ENCODE data around the gene TRMT61A. TPM values are rescaled to one million over a fixed set of nuclear protein-coding genes. Genes with fewer than 3 reads are reported as not detected.

TRMT61A gene
- total RNA-seq, 1 donor from 2014 or later: 21.8 TPM

DNA sequence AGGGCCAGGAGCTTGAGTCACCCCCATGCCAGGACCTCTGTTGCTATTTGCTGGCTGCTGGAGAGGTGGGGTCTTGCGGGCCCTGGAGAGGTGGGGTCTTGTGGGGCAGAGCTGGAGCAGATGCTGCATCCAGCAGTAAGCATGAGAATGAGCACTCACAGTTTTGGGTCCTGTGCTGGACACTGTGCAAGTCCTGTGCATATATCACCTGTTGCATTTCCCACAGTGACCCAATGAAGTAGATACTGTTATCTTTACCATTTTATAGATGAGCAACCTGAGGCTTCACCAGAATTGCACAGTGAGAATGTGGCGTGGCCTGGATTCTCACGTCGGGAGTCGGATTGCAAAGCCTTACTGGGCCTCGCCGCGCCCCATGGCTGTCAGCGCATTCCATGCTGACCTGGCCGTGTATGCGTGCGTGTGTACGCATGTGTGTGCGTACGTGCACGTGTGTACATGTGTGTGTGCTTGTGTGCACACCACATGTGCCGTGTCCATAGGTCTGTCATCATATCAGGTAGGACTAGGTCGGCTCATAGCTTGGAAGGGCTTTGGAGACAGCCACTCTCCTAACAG is 45.8 kb downstream of the TRMT61A start:
- intact Hi-C loops (cut with micrococcal nuclease): no loop called here
- ChIA-PET POLR2A (no interaction called here), CTCF (interaction anchor here (0.5 to 3.3 kb wide), 2 partner anchors 105 to 111 kb away, joined by 3 to 12 read pairs; no protein-coding TSS in a partner anchor)
- TF ChIP-seq, protein P1, sequence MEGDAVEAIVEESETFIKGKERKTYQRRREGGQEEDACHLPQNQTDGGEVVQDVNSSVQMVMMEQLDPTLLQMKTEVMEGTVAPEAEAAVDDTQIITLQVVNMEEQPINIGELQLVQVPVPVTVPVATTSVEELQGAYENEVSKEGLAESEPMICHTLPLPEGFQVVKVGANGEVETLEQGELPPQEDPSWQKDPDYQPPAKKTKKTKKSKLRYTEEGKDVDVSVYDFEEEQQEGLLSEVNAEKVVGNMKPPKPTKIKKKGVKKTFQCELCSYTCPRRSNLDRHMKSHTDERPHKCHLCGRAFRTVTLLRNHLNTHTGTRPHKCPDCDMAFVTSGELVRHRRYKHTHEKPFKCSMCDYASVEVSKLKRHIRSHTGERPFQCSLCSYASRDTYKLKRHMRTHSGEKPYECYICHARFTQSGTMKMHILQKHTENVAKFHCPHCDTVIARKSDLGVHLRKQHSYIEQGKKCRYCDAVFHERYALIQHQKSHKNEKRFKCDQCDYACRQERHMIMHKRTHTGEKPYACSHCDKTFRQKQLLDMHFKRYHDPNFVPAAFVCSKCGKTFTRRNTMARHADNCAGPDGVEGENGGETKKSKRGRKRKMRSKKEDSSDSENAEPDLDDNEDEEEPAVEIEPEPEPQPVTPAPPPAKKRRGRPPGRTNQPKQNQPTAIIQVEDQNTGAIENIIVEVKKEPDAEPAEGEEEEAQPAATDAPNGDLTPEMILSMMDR (IDR thresholded peaks at IDR 0.05): no peak
- Mint-ChIP-seq H3K27me3 (no peaks in the 10 kb centered on the region), H3K36me3 (ENCODE audit: low read depth) (peaks cover 56% of the 10 kb centered on the region), H3K4me3 (no peak overlapping the region), H3K9me3 (no peaks in the 10 kb centered on the region), H3K4me1 (no peaks in the 10 kb centered on the region), H3K27ac (no peak overlapping the region)
- DNase-seq: no peak
- no peak for ATAC-seq (ENCODE audit: low read depth)

DNA sequence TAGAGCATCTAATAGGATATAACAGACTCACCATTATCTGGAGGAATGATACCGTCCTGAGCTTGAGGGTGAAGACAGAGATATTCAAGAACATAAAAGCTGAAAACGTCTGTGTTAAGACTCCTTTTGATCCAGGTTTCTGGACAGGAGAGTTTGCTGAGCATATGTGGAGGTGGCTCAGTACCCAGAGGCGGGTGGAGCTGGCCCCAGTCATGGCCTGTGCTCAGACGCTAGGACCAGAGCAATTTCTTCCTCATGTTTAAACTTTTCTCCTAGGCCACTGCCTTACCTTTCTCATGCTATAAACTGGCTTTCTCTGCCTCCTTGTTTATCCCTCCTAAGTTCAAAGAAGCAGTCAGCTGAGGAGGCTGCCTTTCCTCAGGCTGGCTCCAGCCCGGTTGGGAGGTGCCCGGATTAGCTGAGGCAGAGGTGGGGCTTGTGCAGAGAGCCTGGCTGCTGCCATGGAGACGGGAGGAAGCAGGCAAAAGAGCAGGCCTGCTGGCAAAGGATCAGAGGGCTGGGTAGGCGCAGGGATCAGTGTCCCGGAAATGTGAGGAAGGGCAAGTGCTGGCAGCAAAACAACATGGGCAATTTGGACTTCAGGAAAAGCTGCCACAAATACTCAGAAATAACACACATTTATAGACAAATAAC is 47.5 kb downstream of the TRMT61A start:
- CTCF ChIA-PET: no interaction called here
- POLR2A ChIA-PET: no interaction called here

DNA sequence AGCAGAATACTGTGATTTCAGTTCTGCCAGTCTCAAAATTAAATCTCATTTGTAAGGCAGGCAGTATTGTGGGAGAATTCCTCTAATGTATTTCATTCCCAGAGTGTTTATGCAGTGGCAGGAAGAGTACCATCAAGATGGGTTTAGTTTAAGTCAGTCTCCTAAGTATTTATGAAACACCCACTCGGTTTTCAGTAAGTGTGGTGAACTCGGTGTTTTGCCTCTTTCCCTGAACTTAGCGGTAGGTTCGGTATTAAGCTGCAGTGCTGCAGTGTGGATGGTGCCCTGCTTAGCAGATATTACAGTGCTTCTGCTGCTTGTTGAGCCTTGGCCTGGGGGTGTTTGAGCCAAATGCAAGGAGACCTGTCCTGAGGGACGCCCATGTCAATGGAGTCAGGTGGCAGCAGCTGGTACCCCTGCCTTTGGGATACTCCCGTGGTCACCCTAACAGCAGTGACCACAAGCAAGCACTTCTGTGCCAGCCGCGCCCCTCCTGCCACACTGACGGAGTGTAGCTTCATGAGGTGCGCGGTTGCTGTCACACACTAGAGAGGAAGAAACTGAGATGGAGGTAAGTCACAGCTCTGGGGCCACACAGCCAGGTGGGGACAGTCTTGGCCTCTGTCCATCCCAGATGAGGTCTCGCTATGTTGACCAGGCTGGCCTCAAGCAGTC is 49.5 kb downstream of the TRMT61A start:
- no peak for ATAC-seq (ENCODE audit: low read depth)
- peak overlapping the region; percentile 30 for H3K27ac Mint-ChIP-seq
- intact Hi-C loops (cut with micrococcal nuclease): no loop called here
- H3K36me3 Mint-ChIP-seq (ENCODE audit: low read depth): peaks cover 67% of the 10 kb centered on the region
- H3K27me3 Mint-ChIP-seq: no peaks in the 10 kb centered on the region
- CTCF ChIA-PET: interaction anchor here (0.6 kb wide), 1 partner anchor 428 kb away, joined by 3 read pairs; no protein-coding TSS in a partner anchor
- H3K4me3 Mint-ChIP-seq: no peak overlapping the region
- no peaks in the 10 kb centered on the region for H3K4me1 Mint-ChIP-seq
- POLR2A ChIA-PET: no interaction called here
- no peak for DNase-seq
- TF ChIP-seq, protein P1 (IDR thresholded peaks at IDR 0.05): no peak
- no peaks in the 10 kb centered on the region for H3K9me3 Mint-ChIP-seq

More for the DNA sequence above, 47.5 kb downstream of the TRMT61A start:
- Mint-ChIP-seq H3K36me3 (ENCODE audit: low read depth) (peaks cover 65% of the 10 kb centered on the region), H3K27ac (no peak overlapping the region), H3K9me3 (no peaks in the 10 kb centered on the region), H3K4me3 (no peak overlapping the region), H3K27me3 (no peaks in the 10 kb centered on the region), H3K4me1 (no peaks in the 10 kb centered on the region)
- no peak for ATAC-seq (ENCODE audit: low read depth)
- intact Hi-C loops (cut with micrococcal nuclease): no loop called here
- TF ChIP-seq, protein P1 (IDR thresholded peaks at IDR 0.05): no peak
- DNase-seq: no peak

DNA sequence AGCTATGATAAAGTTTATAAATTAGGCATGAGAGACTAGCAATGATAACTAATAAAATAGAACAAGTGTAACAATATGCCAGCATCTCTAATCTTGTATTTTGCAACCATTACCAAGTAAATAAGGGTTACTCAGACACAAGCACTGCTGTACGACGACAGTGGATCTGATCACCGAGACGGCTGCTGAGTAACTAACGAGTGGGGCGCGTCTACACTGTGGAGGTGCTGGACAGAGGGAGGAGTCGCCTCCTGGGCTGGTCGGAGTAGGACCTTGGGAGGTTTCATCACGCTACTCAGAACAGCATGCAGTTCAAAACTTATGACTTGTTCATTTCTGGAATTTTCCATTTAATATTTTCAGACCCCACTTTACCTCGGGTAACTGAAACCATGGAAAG is 52.2 kb downstream of the TRMT61A start:
- no peak overlapping the region for H3K4me3 Mint-ChIP-seq
- TF ChIP-seq, protein P1 (IDR thresholded peaks at IDR 0.05): no peak
- ChIA-PET POLR2A (interaction anchor here (0.6 kb wide), 1 partner anchor 129 kb away, joined by 4 read pairs; no protein-coding TSS in a partner anchor), CTCF (no interaction called here)
- DNase-seq (no peak), ATAC-seq (ENCODE audit: low read depth) (no peak)
- no peaks in the 10 kb centered on the region for H3K9me3 Mint-ChIP-seq
- no peaks in the 10 kb centered on the region for H3K27me3 Mint-ChIP-seq
- peaks cover 57% of the 10 kb centered on the region for H3K36me3 Mint-ChIP-seq (ENCODE audit: low read depth)
- H3K27ac Mint-ChIP-seq: no peak overlapping the region
- no peaks in the 10 kb centered on the region for H3K4me1 Mint-ChIP-seq
- intact Hi-C loops (cut with micrococcal nuclease): no loop called here

Measured in activated B cell treated with CpG ODN at 0.5 μM for 24 hours (primary cell).